ENCODE data around the gene MESP1.

The MESP1 gene

GRCh38 chr15:89723031-89723430 lies 28.0 kb downstream of the MESP1 start:
- DNase-seq (ENCODE audit: low spot score): no peak

GRCh38 chr15:89714775-89715174 lies 36.3 kb downstream of the MESP1 start:
- no peak for DNase-seq (ENCODE audit: low spot score)

DNA sequence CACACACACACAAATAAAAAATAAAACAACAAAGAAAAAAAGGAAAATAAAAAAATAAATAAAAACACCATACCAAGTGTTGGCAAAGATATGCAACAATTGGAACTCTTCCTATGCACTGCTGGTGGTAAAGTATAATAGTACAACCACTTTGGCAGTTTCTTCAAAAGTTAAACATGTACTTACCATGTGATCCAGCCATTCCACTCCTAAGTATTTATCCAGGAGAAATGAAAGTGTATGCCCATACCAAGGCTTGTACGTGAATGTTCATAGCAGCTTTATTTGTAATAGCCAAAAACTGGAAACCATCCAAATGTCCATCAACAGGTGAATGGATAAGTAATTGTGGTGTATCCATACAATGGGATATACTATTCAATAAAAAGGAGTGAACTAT lies 43.5 kb downstream of the MESP1 start:
- DNase-seq (ENCODE audit: low spot score): no peak

DNA sequence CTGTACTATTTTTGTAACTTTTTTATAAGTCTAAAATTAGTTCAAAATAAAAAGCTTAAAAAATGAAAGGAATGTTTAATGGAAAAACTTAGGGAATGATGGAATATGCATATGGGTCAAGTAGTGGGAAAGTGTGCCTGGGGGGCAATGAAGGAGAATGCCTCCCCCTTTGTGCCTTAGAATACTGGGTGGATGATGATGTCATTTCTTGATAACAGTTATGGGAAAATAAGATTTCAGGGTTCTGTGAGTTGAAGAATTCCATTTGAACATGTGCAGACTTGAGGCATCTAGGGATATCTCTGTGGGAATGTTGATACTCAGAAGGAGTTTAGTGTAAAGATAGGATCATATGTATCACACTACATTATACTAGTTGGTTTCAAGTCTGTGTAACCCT lies 46.6 kb downstream of the MESP1 start:
- no peak for DNase-seq (ENCODE audit: low spot score)

All from ecto neural progenitor cell (in vitro differentiated cells).